Small intestine (tissue), 16 donors: ENCODE measurements around the gene MKRN3. TPM values are rescaled to one million over a fixed set of nuclear protein-coding genes. Genes with fewer than 3 reads are reported as not detected.

ENCODE experiments used
- DNase-seq, 2 donors: peaks; one replicate each; pipeline versions ENCODE4 v3.0.0 to v3.0.0-alpha.2; 2013
- FAIRE-seq: peaks from 2 replicates; lab custom pipeline; 2012; peaks lifted over from hg19 to GRCh38; lab: Jason Lieb, UNC
- H3K27ac ChIP-seq, 3 donors: one replicate each; pipeline ENCODE4 v1.5.1; 2013; ENCODE audit warnings: low read length in 2 of 3, mild to moderate bottlenecking in 2 of 3, control low read depth in 1 of 3, inconsistent platforms in 1 of 3, low read depth in 1 of 3, moderate library complexity in 1 of 3
- H3K27me3 ChIP-seq, 3 donors: one replicate each; pipeline ENCODE4 v1.6.1; 2013; ENCODE audit warnings: low read length in 3 of 3, inconsistent platforms in 1 of 3; ENCODE audit not compliant: control insufficient read depth in 3 of 3, insufficient read depth in 3 of 3
- H3K36me3 ChIP-seq, 3 donors: one replicate each; pipeline ENCODE4 v1.6.1; 2013; ENCODE audit warnings: low read length in 3 of 3, inconsistent platforms in 1 of 3, low read depth in 1 of 3, mild to moderate bottlenecking in 1 of 3, moderate library complexity in 1 of 3; ENCODE audit not compliant: control insufficient read depth in 3 of 3, insufficient read depth in 2 of 3
- H3K4me1 ChIP-seq, 3 donors: one replicate each; pipeline ENCODE4 v1.6.1; 2013; ENCODE audit warnings: low read length in 2 of 3, inconsistent platforms in 1 of 3, low read depth in 1 of 3, mild to moderate bottlenecking in 1 of 3, moderate library complexity in 1 of 3; ENCODE audit not compliant: control insufficient read depth in 3 of 3, insufficient read depth in 2 of 3
- H3K4me3 ChIP-seq, 3 donors: one replicate each; pipeline ENCODE4 v1.5.1; 2013; ENCODE audit warnings: low read length in 3 of 3, control low read depth in 1 of 3, inconsistent platforms in 1 of 3, low read depth in 1 of 3, mild to moderate bottlenecking in 1 of 3, moderate library complexity in 1 of 3
- H3K9me3 ChIP-seq, 2 donors: one replicate each; pipeline ENCODE4 v1.6.1; 2013; ENCODE audit warnings: low read depth in 1 of 2, low read length in 1 of 2; ENCODE audit not compliant: control insufficient read depth in 2 of 2, insufficient read depth in 1 of 2
- WGBS, 3 donors: extraction: QIAGEN DNeasy Blood & Tissue Kit; methylation state at CpG; one replicate each; pipeline ENCODE4 v1.1.7; 2013; 5-methylcytosine and 5-hydroxymethylcytosine counted together
- long read RNA-seq, 10 donors: transcript quantifications; one replicate each; lab custom pipeline, GENCODE V29; 2026
- polyA plus RNA-seq, 4 donors: library from polyadenylated mRNA; stranded (reverse) in 3 of 4; unstranded in 1 of 4; fragments of 200-250 nt in 3 of 4; fragments of 120-200 nt in 1 of 4; gene quantifications; one replicate each; pipeline versions ENCODE4 v1.2.1 to v1.2.3, GENCODE V29; 2013
- donor health status: healthy with polysubstance abuse.
- donor health status: control.
- donor health status: control.
- donor health status: Bipolar disorder and iron deficiency.
- donor health status: healthy.

Gene MKRN3
- under 1 TPM in 2 of 4 donors, not detected in 2; 0.38 to 0.39 TPM for polyA plus RNA-seq
- long read RNA-seq, donor 1 = 0 reads
- long read RNA-seq, donor 2, partial matches to known transcripts = 0 of 1 reads
- long read RNA-seq, donor 2, other reads (novel, unspliced or antisense) = 0 of 1 reads
- long read RNA-seq, donor 3 = 0 reads
- long read RNA-seq, donor 4 = 0 reads
- long read RNA-seq, donor 5, partial matches to known transcripts = 0 of 3 reads
- long read RNA-seq, donor 5, other reads (novel, unspliced or antisense) = 0 of 3 reads
- long read RNA-seq, donor 6 = 0 reads
- long read RNA-seq, donor 7 = 0 reads
- long read RNA-seq, donor 8 = 0 reads
- long read RNA-seq, donor 9 = 0 reads
- long read RNA-seq, donor 10, partial matches to known transcripts = 0 of 1 reads
- long read RNA-seq, donor 10, other reads (novel, unspliced or antisense) = 0 of 1 reads

DNA sequence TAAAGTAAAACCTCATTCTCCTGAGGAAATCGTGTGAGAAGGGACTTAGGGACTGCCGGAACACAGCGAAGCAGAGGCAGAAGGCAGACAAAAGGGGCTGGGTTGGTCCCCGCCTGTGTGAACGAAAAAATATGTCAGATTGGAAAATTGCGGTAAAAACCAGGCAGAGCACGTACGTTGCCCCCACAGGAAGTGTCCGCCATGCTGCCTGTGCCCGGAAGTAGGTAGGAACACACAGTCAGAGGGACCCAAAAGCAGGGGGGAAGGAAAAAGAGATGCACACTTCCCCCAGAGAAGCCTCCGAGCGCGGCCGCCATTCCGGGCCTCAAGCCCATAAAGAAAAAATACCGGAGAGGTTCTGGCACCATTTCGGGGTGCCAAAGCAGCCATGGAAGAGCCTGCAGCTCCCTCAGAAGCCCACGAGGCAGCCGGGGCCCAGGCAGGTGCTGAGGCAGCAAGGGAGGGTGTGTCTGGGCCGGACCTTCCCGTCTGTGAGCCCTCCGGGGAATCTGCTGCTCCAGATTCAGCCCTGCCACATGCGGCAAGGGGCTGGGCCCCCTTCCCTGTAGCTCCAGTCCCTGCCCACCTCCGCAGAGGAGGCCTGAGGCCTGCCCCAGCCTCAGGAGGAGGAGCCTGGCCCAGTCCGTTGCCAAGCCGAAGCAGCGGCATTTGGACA, at the start of gene MKRN3:
MKRN3 (plus strand) TSS at position 280 of the 676 bp plus-strand sequence; CDS start at position 389, 109 bp downstream.
- peaks cover 0 to 5% of the 10 kb centered on the region in 2 donors for H3K9me3 ChIP-seq
- 79 to 83% (median 81%) methylated on average over 27 of the region's 27 CpGs for WGBS, 3 donors
- peak within 1 kb of the TSS in 2 of 3 donors; percentile 22 to 47 for H3K4me3 ChIP-seq
- H3K4me1 ChIP-seq = no peaks in the 10 kb centered on the region
- H3K36me3 ChIP-seq = no peaks in the 10 kb centered on the region
- FAIRE-seq = no peak
- DNase-seq = peak in 1 of 2 donors; percentile 37
- H3K27ac ChIP-seq = peak within 1 kb of the TSS; percentile 14 to 56 (median 45)
- no peaks in the 10 kb centered on the region for H3K27me3 ChIP-seq

DNA sequence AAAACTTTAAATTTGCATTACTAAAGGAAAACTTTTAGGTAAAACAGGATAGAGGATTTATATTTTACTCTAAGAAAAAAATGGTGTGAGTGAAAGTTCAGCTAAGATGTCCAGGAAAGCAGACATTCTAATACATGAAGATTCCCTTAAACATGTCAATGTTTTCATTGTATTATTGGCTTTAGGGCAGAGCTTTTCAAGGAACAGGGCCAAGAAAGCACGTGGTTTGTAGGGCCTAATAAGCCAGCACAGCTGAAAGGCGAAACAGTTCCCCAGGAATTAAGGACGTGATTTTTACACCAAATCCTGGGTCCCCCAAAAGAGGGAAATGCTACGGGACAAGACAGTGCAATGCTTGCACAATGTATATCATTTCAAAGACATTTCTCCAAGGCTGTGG, 48.6 kb upstream of the MKRN3 start:
- Histone ChIP-seq H3K4me3 (no peak overlapping the region), H3K27ac (no peak overlapping the region), H3K9me3 (peaks cover 0 to 5% of the 10 kb centered on the region in 2 donors), H3K27me3 (no peaks in the 10 kb centered on the region), H3K4me1 (no peaks in the 10 kb centered on the region), H3K36me3 (no peaks in the 10 kb centered on the region)
- no peak for FAIRE-seq
- WGBS, 3 donors = 58 to 74% (median 66%) methylated on average over 4 of the region's 4 CpGs
- no peak for DNase-seq

- H3K27me3 ChIP-seq = no peaks in the 10 kb centered on the region
- no peak for DNase-seq
- FAIRE-seq = no peak
- no peak overlapping the region for H3K27ac ChIP-seq
- WGBS, 3 donors = 81 to 84% (median 84%) methylated on average over 5 of the region's 5 CpGs
- peaks cover 0 to 5% of the 10 kb centered on the region in 2 donors for H3K9me3 ChIP-seq
- H3K4me1 ChIP-seq = no peaks in the 10 kb centered on the region
- no peaks in the 10 kb centered on the region for H3K36me3 ChIP-seq
- H3K4me3 ChIP-seq = no peak overlapping the region
Measured at GRCh38 chr15:23518104-23518503, 47.4 kb upstream of the MKRN3 start.

DNA sequence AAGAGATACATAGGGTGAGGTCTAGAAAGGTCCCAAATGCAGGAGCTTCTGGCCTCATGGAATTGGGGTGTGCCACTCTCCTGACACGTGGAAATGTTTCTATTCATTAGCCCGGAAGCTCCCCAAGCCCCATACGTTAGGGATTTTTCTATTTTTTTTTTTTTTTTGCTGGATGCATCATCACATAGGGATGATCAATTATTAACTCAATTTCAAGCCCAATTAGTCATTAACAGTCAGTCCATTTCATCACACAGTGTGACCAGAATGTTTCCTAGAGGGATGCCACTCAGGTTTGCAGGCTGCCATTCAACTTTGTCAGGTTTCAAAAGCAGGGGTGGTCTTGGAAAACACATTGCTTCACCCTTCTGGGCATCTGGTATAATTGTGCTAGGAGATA, 40.7 kb upstream of the MKRN3 start:
- H3K9me3 ChIP-seq = peaks cover 0 to 4% of the 10 kb centered on the region in 2 donors
- FAIRE-seq (no peak), DNase-seq (no peak)
- no peak overlapping the region for H3K4me3 ChIP-seq
- no peaks in the 10 kb centered on the region for H3K4me1 ChIP-seq
- no peak overlapping the region for H3K27ac ChIP-seq
- H3K27me3 ChIP-seq = peaks cover 0 to 1% (median 0%) of the 10 kb centered on the region in 3 donors
- no peaks in the 10 kb centered on the region for H3K36me3 ChIP-seq
- 48 to 61% (median 60%) methylated on average over 3 of the region's 3 CpGs for WGBS, 3 donors

- Histone ChIP-seq H3K27ac (no peak overlapping the region), H3K36me3 (no peaks in the 10 kb centered on the region), H3K4me3 (no peak overlapping the region), H3K9me3 (no peaks in the 10 kb centered on the region), H3K27me3 (peaks cover 0 to 1% (median 0%) of the 10 kb centered on the region in 3 donors), H3K4me1 (no peaks in the 10 kb centered on the region)
- FAIRE-seq = no peak
- WGBS, 3 donors = 63 to 69% (median 65%) methylated on average over 2 of the region's 2 CpGs
- DNase-seq = no peak
Measured at GRCh38 chr15:23529891-23530290, 35.6 kb upstream of the MKRN3 start.

GRCh38 chr15:23532024-23532423, 33.5 kb upstream of the MKRN3 start:
- WGBS, 3 donors = 64 to 67% (median 65%) methylated on average over 4 of the region's 4 CpGs
- FAIRE-seq (no peak), DNase-seq (no peak)
- Histone ChIP-seq H3K27ac (no peak overlapping the region), H3K36me3 (no peaks in the 10 kb centered on the region), H3K9me3 (peaks cover 0 to 4% of the 10 kb centered on the region in 2 donors), H3K4me1 (no peaks in the 10 kb centered on the region), H3K4me3 (no peak overlapping the region), H3K27me3 (peaks cover 0 to 1% (median 0%) of the 10 kb centered on the region in 3 donors)

- no peak overlapping the region for H3K27ac ChIP-seq
- H3K36me3 ChIP-seq = no peaks in the 10 kb centered on the region
- no peaks in the 10 kb centered on the region for H3K4me1 ChIP-seq
- H3K4me3 ChIP-seq = no peak overlapping the region
- no peaks in the 10 kb centered on the region for H3K27me3 ChIP-seq
- FAIRE-seq (no peak), DNase-seq (no peak)
- 60 to 68% (median 66%) methylated on average over 3 of the region's 3 CpGs for WGBS, 3 donors
- peaks cover 0 to 4% of the 10 kb centered on the region in 2 donors for H3K9me3 ChIP-seq
Measured at GRCh38 chr15:23536659-23537058, 28.8 kb upstream of the MKRN3 start.

GRCh38 chr15:23538648-23539047, 26.8 kb upstream of the MKRN3 start:
- no peak for FAIRE-seq
- Histone ChIP-seq H3K27me3 (no peaks in the 10 kb centered on the region), H3K4me1 (no peaks in the 10 kb centered on the region), H3K27ac (no peak overlapping the region), H3K9me3 (peaks cover 0 to 4% of the 10 kb centered on the region in 2 donors), H3K36me3 (no peaks in the 10 kb centered on the region), H3K4me3 (no peak overlapping the region)
- no peak for DNase-seq
- 51 to 54% (median 54%) methylated on average over 4 of the region's 4 CpGs for WGBS, 3 donors
